DND-41 (cell line): ENCODE data around the gene TNN.

ENCODE experiments used
- EZH2 ChIP-seq: IDR thresholded peaks from 3 replicates; pipeline ENCODE4 v1.6.1; 2012; ENCODE audit warnings: borderline replicate concordance, low read depth, mild to moderate bottlenecking, moderate library complexity, low read length, inconsistent platforms; ENCODE audit not compliant: severe bottlenecking
- TF ChIP-seq, protein P1 (sequence below): IDR thresholded peaks from 2 replicates; pipeline ENCODE4 v1.5.1; 2012; ENCODE audit warnings: borderline replicate concordance, low read length, moderate library complexity, mild to moderate bottlenecking; ENCODE audit not compliant: poor library complexity, severe bottlenecking; ENCODE audit errors: extremely low read depth

DNA sequence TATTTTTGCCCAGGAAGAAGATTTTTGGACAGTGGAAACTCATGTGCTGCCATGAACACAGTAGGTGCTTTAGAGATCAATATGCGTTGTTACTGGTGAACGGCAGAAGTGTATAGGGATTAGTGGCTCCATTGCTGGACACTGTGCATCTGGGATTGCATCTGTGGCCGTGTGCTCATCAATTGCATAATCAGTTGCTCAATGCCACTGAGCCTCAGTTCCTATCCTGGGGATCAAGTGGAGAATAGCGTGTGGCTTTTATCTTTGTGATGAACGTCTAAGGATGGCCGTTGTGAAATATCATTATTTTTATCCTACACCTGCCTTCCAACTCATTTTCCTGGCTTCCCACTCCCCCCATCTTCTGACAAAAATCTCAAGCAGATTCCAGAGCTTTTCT lies 5.4 kb downstream of the TNN start:
- TF ChIP-seq, protein P1, sequence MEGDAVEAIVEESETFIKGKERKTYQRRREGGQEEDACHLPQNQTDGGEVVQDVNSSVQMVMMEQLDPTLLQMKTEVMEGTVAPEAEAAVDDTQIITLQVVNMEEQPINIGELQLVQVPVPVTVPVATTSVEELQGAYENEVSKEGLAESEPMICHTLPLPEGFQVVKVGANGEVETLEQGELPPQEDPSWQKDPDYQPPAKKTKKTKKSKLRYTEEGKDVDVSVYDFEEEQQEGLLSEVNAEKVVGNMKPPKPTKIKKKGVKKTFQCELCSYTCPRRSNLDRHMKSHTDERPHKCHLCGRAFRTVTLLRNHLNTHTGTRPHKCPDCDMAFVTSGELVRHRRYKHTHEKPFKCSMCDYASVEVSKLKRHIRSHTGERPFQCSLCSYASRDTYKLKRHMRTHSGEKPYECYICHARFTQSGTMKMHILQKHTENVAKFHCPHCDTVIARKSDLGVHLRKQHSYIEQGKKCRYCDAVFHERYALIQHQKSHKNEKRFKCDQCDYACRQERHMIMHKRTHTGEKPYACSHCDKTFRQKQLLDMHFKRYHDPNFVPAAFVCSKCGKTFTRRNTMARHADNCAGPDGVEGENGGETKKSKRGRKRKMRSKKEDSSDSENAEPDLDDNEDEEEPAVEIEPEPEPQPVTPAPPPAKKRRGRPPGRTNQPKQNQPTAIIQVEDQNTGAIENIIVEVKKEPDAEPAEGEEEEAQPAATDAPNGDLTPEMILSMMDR = no peak
- no peak for TF ChIP-seq EZH2
